Left ventricle myocardium inferior (tissue), 1 donor: Measurements from ENCODE around the gene NCK2. TPM values are rescaled to one million over a fixed set of nuclear protein-coding genes. Genes with fewer than 3 reads are reported as not detected.
A peak's percentile ranks its signal among the peaks of the same experiment; 100 is the strongest.

Experiments used
- DNase-seq: peaks from one replicate; pipeline ENCODE4 v3.0.0-alpha.2; 2020
- H3K27ac ChIP-seq: fragments of 200-600 bp; replicated peaks from 2 replicates; pipeline ENCODE4 v1.8.0; 2021
- H3K27me3 ChIP-seq: fragments of 200-600 bp; 2 replicates; pipeline ENCODE4 v1.8.0; 2021; ENCODE audit warnings: low read depth
- H3K36me3 ChIP-seq: fragments of 200-600 bp; 2 replicates; pipeline ENCODE4 v1.8.0; 2021
- H3K4me1 ChIP-seq: fragments of 200-600 bp; 2 replicates; pipeline ENCODE4 v1.8.0; 2021
- H3K4me3 ChIP-seq: fragments of 200-600 bp; 2 replicates; pipeline ENCODE4 v1.8.0; 2021; ENCODE audit warnings: mild to moderate bottlenecking, moderate library complexity
- H3K9me3 ChIP-seq: fragments of 200-600 bp; replicated peaks from 2 replicates; pipeline ENCODE4 v1.8.0; 2021
- intact Hi-C: fragments of 100-400 bp; cut with micrococcal nuclease; formaldehyde crosslinking; loops from one replicate; pipeline ENCODE4 v1.11.0; 2022
- total RNA-seq: library from RNA; stranded (reverse); fragmentation: NEBNext Ultra II Directional; extraction: Animal tissue kit (Norgen Biotek cat#: 25700); gene quantifications from one replicate; pipeline ENCODE4 v1.2.1, GENCODE V29; 2021
- TF ChIP-seq, protein P1 (sequence below): fragments of 200-600 bp; IDR thresholded peaks from 2 replicates; pipeline ENCODE4 v1.8.0; 2021; ENCODE audit warnings: antibody characterized with exemption, mild to moderate bottlenecking, borderline replicate concordance
- donor health status: DM: no; HTN: yes; CAD: no; lungs with severe emphysema.

NCK2 gene
- total RNA-seq, 1 donor from 2014 or later: 24.7 TPM

DNA sequence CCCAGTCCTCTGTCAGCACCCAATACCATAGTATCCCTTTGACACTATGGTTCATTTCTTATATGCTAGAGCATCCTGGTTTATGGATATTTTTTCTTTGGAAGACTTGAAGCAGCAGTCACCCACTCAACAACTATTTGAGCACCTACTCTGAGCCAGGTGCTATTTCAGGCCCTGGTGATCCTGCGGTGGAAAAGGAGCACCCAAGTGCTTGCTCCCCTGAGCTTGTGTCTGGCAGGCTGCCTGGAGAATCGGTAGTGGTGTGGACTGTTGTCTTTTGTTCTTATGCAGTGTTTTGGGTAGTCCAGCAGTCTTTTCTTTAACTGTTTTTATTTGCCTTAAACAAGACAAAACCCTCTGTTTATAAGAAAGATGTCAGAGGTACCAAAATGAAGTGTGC is 28.9 kb downstream of the NCK2 start:
- Histone ChIP-seq H3K4me3 (no peak overlapping the region), H3K4me1 (peaks cover 73% of the 10 kb centered on the region), H3K27me3 (no peaks in the 10 kb centered on the region), H3K9me3 (no peaks in the 10 kb centered on the region), H3K36me3 (no peaks in the 10 kb centered on the region), H3K27ac (peak overlapping the region; percentile 77)
- DNase-seq: no peak
- TF ChIP-seq, protein P1, sequence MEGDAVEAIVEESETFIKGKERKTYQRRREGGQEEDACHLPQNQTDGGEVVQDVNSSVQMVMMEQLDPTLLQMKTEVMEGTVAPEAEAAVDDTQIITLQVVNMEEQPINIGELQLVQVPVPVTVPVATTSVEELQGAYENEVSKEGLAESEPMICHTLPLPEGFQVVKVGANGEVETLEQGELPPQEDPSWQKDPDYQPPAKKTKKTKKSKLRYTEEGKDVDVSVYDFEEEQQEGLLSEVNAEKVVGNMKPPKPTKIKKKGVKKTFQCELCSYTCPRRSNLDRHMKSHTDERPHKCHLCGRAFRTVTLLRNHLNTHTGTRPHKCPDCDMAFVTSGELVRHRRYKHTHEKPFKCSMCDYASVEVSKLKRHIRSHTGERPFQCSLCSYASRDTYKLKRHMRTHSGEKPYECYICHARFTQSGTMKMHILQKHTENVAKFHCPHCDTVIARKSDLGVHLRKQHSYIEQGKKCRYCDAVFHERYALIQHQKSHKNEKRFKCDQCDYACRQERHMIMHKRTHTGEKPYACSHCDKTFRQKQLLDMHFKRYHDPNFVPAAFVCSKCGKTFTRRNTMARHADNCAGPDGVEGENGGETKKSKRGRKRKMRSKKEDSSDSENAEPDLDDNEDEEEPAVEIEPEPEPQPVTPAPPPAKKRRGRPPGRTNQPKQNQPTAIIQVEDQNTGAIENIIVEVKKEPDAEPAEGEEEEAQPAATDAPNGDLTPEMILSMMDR: no peak
- intact Hi-C loops: no loop called here

DNA sequence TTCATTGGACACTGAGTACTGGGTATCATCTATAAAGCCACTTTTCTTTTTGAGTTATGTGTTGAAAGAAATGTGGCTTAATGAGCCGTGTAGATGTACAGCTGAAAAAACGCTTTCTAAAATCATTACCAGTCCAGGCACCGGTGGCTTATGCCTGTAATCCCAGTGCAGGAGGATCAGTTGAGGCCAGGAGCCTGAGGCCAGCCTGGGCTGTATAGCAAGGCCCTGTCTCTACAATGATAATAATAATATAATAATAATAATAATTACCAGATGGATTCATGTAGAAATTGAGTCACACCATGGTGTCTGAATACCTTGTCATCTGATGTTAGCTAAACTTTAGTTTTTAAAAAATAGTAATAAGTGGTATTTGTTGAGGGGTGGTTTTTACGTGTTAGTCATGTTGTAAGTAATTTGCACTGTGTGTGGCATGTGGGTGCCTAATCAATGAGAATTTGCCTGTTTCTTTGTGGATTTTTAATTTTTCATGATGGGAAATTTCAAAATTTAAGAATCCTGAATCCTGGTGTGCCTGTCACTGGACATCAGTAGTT is 30.1 kb downstream of the NCK2 start:
- Histone ChIP-seq H3K4me3 (no peak overlapping the region), H3K27me3 (no peaks in the 10 kb centered on the region), H3K36me3 (no peaks in the 10 kb centered on the region), H3K27ac (peak overlapping the region; percentile 77), H3K9me3 (no peaks in the 10 kb centered on the region), H3K4me1 (peaks cover 82% of the 10 kb centered on the region)
- intact Hi-C loops: no loop called here
- TF ChIP-seq, protein P1: no peak
- DNase-seq: no peak

DNA sequence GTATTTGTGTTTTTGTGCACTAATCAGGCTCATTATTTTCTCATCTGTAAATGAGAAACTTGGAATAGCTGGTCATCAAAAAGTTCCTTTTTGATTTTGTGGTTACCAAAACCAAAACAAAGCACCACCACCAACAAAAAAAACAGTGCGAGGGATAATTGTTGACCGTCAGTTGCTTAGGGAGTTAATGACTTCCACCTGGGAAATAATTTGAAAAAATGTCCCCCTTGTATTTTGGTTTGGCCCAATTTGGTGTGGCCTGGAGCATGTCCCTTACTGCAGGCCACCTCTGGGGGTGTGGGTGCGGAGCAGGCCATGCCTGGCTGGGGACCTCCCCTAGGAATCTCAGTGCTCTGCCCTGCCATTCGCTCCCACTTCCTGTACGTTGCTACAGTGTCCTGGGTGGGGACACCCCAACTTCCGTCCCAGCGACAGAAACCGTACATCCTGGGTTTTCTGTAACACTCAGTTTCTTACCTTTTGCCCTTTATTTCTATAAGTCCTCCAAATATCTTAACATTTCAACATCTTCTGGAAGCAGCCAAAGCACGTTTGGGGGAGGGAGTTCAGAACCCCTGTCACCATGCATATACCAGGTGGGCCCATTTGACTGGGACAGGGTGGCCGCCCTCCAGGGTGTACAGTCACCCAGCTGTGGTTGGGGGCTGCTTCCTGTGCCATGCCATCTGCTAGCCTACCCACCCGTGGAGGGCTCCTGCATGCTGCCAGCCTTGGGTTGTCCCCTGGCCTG is 31.3 kb downstream of the NCK2 start:
- no peaks in the 10 kb centered on the region for H3K9me3 ChIP-seq
- H3K36me3 ChIP-seq: no peaks in the 10 kb centered on the region
- H3K4me3 ChIP-seq: no peak overlapping the region
- peak overlapping the region; percentile 52 for H3K27ac ChIP-seq
- H3K4me1 ChIP-seq: peaks cover 89% of the 10 kb centered on the region
- H3K27me3 ChIP-seq: no peaks in the 10 kb centered on the region
- intact Hi-C loops: no loop called here
- no peak for DNase-seq
- TF ChIP-seq, protein P1: no peak

DNA sequence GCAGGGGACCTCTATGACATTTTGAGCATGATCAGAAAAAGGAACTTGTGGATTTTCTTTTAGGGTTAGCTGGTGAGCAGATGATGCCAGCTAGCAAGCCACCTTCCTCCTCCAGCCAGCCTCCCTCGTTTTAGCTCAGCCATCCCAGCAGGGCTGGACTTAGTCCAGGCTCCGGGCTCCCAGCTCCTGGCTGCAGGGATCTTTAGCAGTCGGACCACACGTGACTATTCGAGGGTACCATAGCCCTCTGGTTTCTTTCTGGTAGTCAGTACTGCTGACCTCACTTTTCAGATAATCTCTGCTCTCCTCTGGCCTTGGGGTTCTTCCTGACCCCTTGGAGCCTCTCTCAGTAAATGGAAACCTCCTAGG is 31.8 kb downstream of the NCK2 start:
- TF ChIP-seq, protein P1: no peak
- no peak for DNase-seq
- H3K27ac ChIP-seq: peak overlapping the region; percentile 52
- no peaks in the 10 kb centered on the region for H3K36me3 ChIP-seq
- intact Hi-C loops: no loop called here
- no peak overlapping the region for H3K4me3 ChIP-seq
- H3K4me1 ChIP-seq: peaks cover 90% of the 10 kb centered on the region
- no peaks in the 10 kb centered on the region for H3K27me3 ChIP-seq
- no peaks in the 10 kb centered on the region for H3K9me3 ChIP-seq

- DNase-seq: no peak
- Histone ChIP-seq H3K27ac (peak overlapping the region; percentile 52), H3K4me3 (no peak overlapping the region), H3K27me3 (no peaks in the 10 kb centered on the region), H3K36me3 (no peaks in the 10 kb centered on the region), H3K9me3 (no peaks in the 10 kb centered on the region), H3K4me1 (peaks cover 90% of the 10 kb centered on the region)
- TF ChIP-seq, protein P1: no peak
- intact Hi-C loops: no loop called here
These were observed 32.3 kb downstream of the NCK2 start for GRCh38 chr2:105777031-105777482.
